A549 (cell line): Measurements from ENCODE around the gene SH2D2A. TPM values are rescaled to one million over a fixed set of nuclear protein-coding genes. Genes with fewer than 3 reads are reported as not detected.

Experiments
- ATAC-seq, 2 experiments: fragments of 200-7000 bp in 1 of 2; fragments of >200 bp in 1 of 2; cut with Nextera tagmentation in 1 of 2; cut with Tn5 transposase in 1 of 2; 3 replicates each; pipeline versions ENCODE4 v1.8.0 to v1.9.1; 2018 to 2020; ENCODE audit warnings: mild to moderate bottlenecking in 1 of 2, moderate library complexity in 1 of 2
- CTCF ChIA-PET: fragments of 300-600 bp; sonication (Branson Sonifier 250); formaldehyde crosslinking; extraction: SDS; loops from one replicate; lab custom pipeline; 2021; ENCODE audit warnings: antibody characterized with exemption, inconsistent platforms; lab: Yijun Ruan, JAX
- POLR2A ChIA-PET: fragments of 350-600 bp; formaldehyde crosslinking; extraction: SDS; loops from one replicate; lab custom pipeline; 2021; ENCODE audit warnings: antibody characterized with exemption, inconsistent platforms; lab: Yijun Ruan, JAX
- DNase-seq, 2 experiments: peaks; one replicate each; pipeline versions ENCODE4 v3.0.0 to v3.0.0-alpha.2; 2011 to 2016; ENCODE audit warnings: low read depth in 1 of 2, low spot score in 1 of 2
- FAIRE-seq: peaks from 2 replicates; lab custom pipeline; 2011; peaks lifted over from hg19 to GRCh38; lab: Jason Lieb, UNC
- H3K27ac ChIP-seq, 2 experiments: fragments of >200 bp; sonication (Bioruptor Twin); formaldehyde crosslinking; 3 replicates each; pipeline ENCODE4 v1.5.1; 2016 to 2017
- H3K4me1 ChIP-seq: fragments of >200 bp; sonication (Bioruptor Twin); formaldehyde crosslinking; 3 replicates; pipeline ENCODE4 v1.6.1; 2016
- H3K4me2 ChIP-seq: fragments of >200 bp; sonication (Bioruptor Twin); formaldehyde crosslinking; 3 replicates; pipeline ENCODE4 v1.6.1; 2016
- H3K4me3 ChIP-seq: fragments of >200 bp; sonication (Bioruptor Twin); formaldehyde crosslinking; 3 replicates; pipeline ENCODE4 v1.5.1; 2016
- H3K9me3 ChIP-seq: fragments of >200 bp; sonication (Bioruptor Twin); formaldehyde crosslinking; 3 replicates; pipeline ENCODE4 v1.6.1; 2016
- CBX2 ChIP-seq: fragments of 200-600 bp; sonication (generic); IDR thresholded peaks from 2 replicates; pipeline ENCODE4 v1.6.1; 2016; ENCODE audit warnings: low read depth, mild to moderate bottlenecking, borderline replicate concordance
- ESRRA ChIP-seq: fragments of 150-350 bp; IDR thresholded peaks from 2 replicates; pipeline ENCODE4 v1.6.1; 2014; ENCODE audit warnings: mild to moderate bottlenecking, low read length, borderline replicate concordance
- FOSL2 ChIP-seq, 2 experiments: fragments of 450-650 bp in 1 of 2; fragments of >200 bp in 1 of 2; sonication (Bioruptor Twin) in 1 of 2; formaldehyde crosslinking; IDR thresholded peaks; 2 replicates each; pipeline versions ENCODE4 v1.5.0 to v1.6.1; 2016 to 2020; ENCODE audit warnings: mild to moderate bottlenecking in 1 of 2, moderate library complexity in 1 of 2
- FOXS1 ChIP-seq: fragments of 250-450 bp; sonication (Bioruptor Pico); IDR thresholded peaks from 2 replicates; pipeline ENCODE4 v1.5.0; 2020; ENCODE audit warnings: mild to moderate bottlenecking, moderate library complexity
- GATA3 ChIP-seq: IDR thresholded peaks from 2 replicates; pipeline ENCODE4 v1.6.1; 2012; ENCODE audit warnings: borderline replicate concordance
- HDAC2 ChIP-seq: fragments of 200-600 bp; sonication (generic); IDR thresholded peaks from 2 replicates; pipeline ENCODE4 v1.6.1; 2016
- HOXA7 ChIP-seq: fragments of 250-450 bp; sonication (Bioruptor Pico); IDR thresholded peaks from 2 replicates; pipeline ENCODE4 v1.5.0; 2020; ENCODE audit warnings: mild to moderate bottlenecking, moderate library complexity
- HOXB13 ChIP-seq: fragments of 250-450 bp; sonication (Bioruptor Pico); IDR thresholded peaks from 2 replicates; pipeline ENCODE4 v1.5.0; 2020; ENCODE audit warnings: low read depth, mild to moderate bottlenecking, moderate library complexity
- HOXB5 ChIP-seq: fragments of 250-450 bp; sonication (Bioruptor Pico); IDR thresholded peaks from 2 replicates; pipeline ENCODE4 v1.5.0; 2020; ENCODE audit warnings: mild to moderate bottlenecking, moderate library complexity
- JUN ChIP-seq, 2 experiments: fragments of >200 bp; sonication (Bioruptor Twin); formaldehyde crosslinking; IDR thresholded peaks; 2 replicates in 1 of 2; 3 replicates in 1 of 2; pipeline ENCODE4 v1.6.1; 2016 to 2017
- JUNB ChIP-seq: fragments of >200 bp; sonication (Bioruptor Twin); formaldehyde crosslinking; IDR thresholded peaks from 2 replicates; pipeline ENCODE4 v1.6.1; 2016
- KDM5A ChIP-seq: fragments of 200-600 bp; sonication (generic); IDR thresholded peaks from 2 replicates; pipeline ENCODE4 v1.6.1; 2016; ENCODE audit warnings: antibody characterized with exemption, mild to moderate bottlenecking
- POLR2A ChIP-seq: IDR thresholded peaks from 2 replicates; pipeline ENCODE4 v1.6.1; 2012; ENCODE audit warnings: mild to moderate bottlenecking, low read length
- RCOR1 ChIP-seq: fragments of 150-350 bp; IDR thresholded peaks from 2 replicates; pipeline ENCODE4 v1.6.1; 2014; ENCODE audit warnings: antibody characterized with exemption, low read length, low read depth
- REST ChIP-seq: fragments of 200-600 bp; sonication (generic); IDR thresholded peaks from 2 replicates; pipeline ENCODE4 v1.6.1; 2016; ENCODE audit warnings: antibody characterized with exemption, mild to moderate bottlenecking, moderate library complexity
- RNF2 ChIP-seq: fragments of 200-600 bp; sonication (generic); IDR thresholded peaks from 2 replicates; pipeline ENCODE4 v1.6.1; 2016; ENCODE audit warnings: low read depth, mild to moderate bottlenecking, antibody characterized with exemption, moderate library complexity, borderline replicate concordance
- TP53 ChIP-seq: fragments of 250-450 bp; sonication (Bioruptor Pico); IDR thresholded peaks from 2 replicates; pipeline ENCODE4 v1.5.0; 2021; ENCODE audit warnings: mild to moderate bottlenecking, moderate library complexity
- ZC3H11A ChIP-seq: fragments of 450-650 bp; IDR thresholded peaks from 2 replicates; pipeline ENCODE4 v1.6.1; 2014; ENCODE audit warnings: antibody characterized with exemption, mild to moderate bottlenecking
- WGBS: methylation state at CpG from one replicate; pipeline ENCODE4 v1.1.6; 2017; ENCODE audit errors: missing lambda C conversion rate; 5-methylcytosine and 5-hydroxymethylcytosine counted together
- polyA plus RNA-seq, 4 experiments: library from polyadenylated mRNA; depleted of rRNA in 3 of 4; stranded (reverse); fragments of >200 nt; fragmentation: RNase III in 1 of 4; extraction: RNeasy Plus Mini Kit Qiagen cat#74134 plus additional on column Dnase treatment in 1 of 4; gene quantifications; 2 replicates in 3 of 4; 3 replicates in 1 of 4; pipeline ENCODE4 v1.2.3, GENCODE V29; 2011 to 2017
- TF ChIP-seq, protein P1 (sequence below): IDR thresholded peaks from 2 replicates; pipeline ENCODE4 v1.6.1; 2012; ENCODE audit warnings: low read depth, borderline replicate concordance

SH2D2A gene
- polyA plus RNA-seq, 2 of the 4 experiments (the other 2 are of a cell fraction) = 1.6 to 1.8 TPM

DNA sequence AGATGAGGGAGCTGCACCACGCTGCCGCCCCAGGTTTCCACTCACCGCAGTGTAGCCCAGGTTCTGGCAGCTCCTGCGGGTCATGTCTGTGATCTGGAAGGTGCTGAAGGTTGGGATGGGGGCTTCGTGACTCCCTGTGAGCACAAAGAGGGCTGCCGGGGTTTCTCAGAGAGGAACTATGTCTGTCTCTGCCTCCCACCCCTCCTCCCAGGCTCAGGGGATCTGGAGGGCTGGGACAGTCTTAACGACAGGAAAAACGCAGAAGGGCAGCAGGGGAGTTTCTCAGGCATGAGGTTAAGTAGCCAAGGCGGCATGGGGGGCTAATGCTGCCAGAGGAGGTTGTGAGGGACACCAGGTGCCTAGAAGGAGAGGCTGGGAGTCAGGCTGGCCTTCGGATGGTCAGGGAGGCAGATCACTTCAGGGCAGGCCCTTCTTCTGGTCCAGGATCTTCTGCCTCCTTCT is 656 bp downstream of the SH2D2A start:
- DNase-seq = no peak
- Histone ChIP-seq H3K4me3 (no peak overlapping the region), H3K9me3 (no peaks in the 10 kb centered on the region), H3K4me1 (peaks cover 24% of the 10 kb centered on the region)
- POLR2A ChIA-PET = no interaction called here
- FAIRE-seq = no peak
- TF ChIP-seq JUN (IDR thresholded peaks at IDR 0.05) = no peak
- TF ChIP-seq ZC3H11A = no peak
- no peak for TF ChIP-seq TP53 (CRISPR knock-in tag)
- TF ChIP-seq, all 56 proteins: peak for 0
- no peak for ATAC-seq
- 63% methylated on average over 10 of the region's 10 CpGs for WGBS
- no peak overlapping the region for H3K27ac ChIP-seq
- CTCF ChIA-PET = interaction anchor here (1.0 to 27.2 kb wide), 4 partner anchors 20 to 104 kb away, joined by 3 to 480 read pairs (median 12); partner anchors contain the start of genes INSRR, LRRC71 and NTRK1
- no peak overlapping the region for H3K4me2 ChIP-seq

GRCh38 chr1:156815307-156815826 is 1.3 kb downstream of the SH2D2A start:
- no peak for TF ChIP-seq HOXB5 (CRISPR knock-in tag)
- TF ChIP-seq RCOR1 = no peak
- TF ChIP-seq RNF2 = no peak
- no peak for TF ChIP-seq HDAC2
- no peak for TF ChIP-seq CBX2
- no peak for TF ChIP-seq GATA3
- TF ChIP-seq JUNB = no peak
- TF ChIP-seq FOXS1 = no peak
- no peak for TF ChIP-seq POLR2A
- no peak for TF ChIP-seq KDM5A
- TF ChIP-seq HOXB13 (CRISPR knock-in tag) = no peak
- TF ChIP-seq, protein P1, sequence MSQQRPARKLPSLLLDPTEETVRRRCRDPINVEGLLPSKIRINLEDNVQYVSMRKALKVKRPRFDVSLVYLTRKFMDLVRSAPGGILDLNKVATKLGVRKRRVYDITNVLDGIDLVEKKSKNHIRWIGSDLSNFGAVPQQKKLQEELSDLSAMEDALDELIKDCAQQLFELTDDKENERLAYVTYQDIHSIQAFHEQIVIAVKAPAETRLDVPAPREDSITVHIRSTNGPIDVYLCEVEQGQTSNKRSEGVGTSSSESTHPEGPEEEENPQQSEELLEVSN = no peak
- no peak for TF ChIP-seq REST
- TF ChIP-seq HOXA7 (CRISPR knock-in tag) = no peak
- no peak for TF ChIP-seq ESRRA
- DNase-seq (peak; percentile 27 to 34), ATAC-seq (peak; percentile 33 to 37; a peak in 5 of 6 replicates), FAIRE-seq (no peak)
- no peak overlapping the region; the same call in 2 of the 3 replicates for H3K4me2 ChIP-seq
- H3K9me3 ChIP-seq = no peaks in the 10 kb centered on the region
- peak overlapping the region in 1 of 2 experiments; percentile 86; a peak in 2 of 6 replicates for H3K27ac ChIP-seq
- ChIA-PET POLR2A (no interaction called here), CTCF (interaction anchor here (0.8 to 27.2 kb wide), 6 partner anchors 10 to 89 kb away, joined by 3 to 480 read pairs (median 20); partner anchors contain the start of genes INSRR and NTRK1)
- peaks cover 24% of the 10 kb centered on the region for H3K4me1 ChIP-seq
- WGBS = 74% methylated on average over 5 of the region's 5 CpGs
- H3K4me3 ChIP-seq = no peak overlapping the region

GRCh38 chr1:156814571-156815260 is 1.9 kb downstream of the SH2D2A start:
- no peak for TF ChIP-seq CBX2
- TF ChIP-seq FOSL2 (IDR thresholded peaks at IDR 0.05) = no peak
- TF ChIP-seq FOSL2 (CRISPR knock-in tag; IDR thresholded peaks at IDR 0.05) = 0 out of 2 replicates have a peak, but pooled peaks have one; percentile 9
- ChIA-PET CTCF (interaction anchor here (0.7 to 27.2 kb wide), 15 partner anchors 8 to 99 kb away, joined by 3 to 480 read pairs (median 7); partner anchors contain the start of genes INSRR and NTRK1), POLR2A (interaction anchor here (1.0 kb wide), 1 partner anchor 38 kb away, joined by 3 read pairs; no protein-coding TSS in a partner anchor)
- peak overlapping the region; percentile 76 to 86; a peak in 5 of 6 replicates for H3K27ac ChIP-seq
- peak overlapping the region; percentile 92 for H3K4me2 ChIP-seq
- ATAC-seq = peak in 1 of 2 experiments; percentile 19; a peak in 2 of 6 replicates
- no peaks in the 10 kb centered on the region for H3K9me3 ChIP-seq
- DNase-seq = no peak
- WGBS = 85% methylated on average over 5 of the region's 7 CpGs
- peaks cover 24% of the 10 kb centered on the region for H3K4me1 ChIP-seq
- no peak for FAIRE-seq
- no peak overlapping the region; the same call in 2 of the 3 replicates for H3K4me3 ChIP-seq
